HG02870 (cell line): ENCODE measurements around the gene MYRFL.

Source experiments
- ATAC-seq: cut with Tn5 transposase; IDR thresholded peaks from one replicate; pipeline ENCODE4 v1.9.1; 2021; ENCODE audit warnings: mild to moderate bottlenecking, moderate library complexity; ENCODE audit not compliant: unreplicated experiment

The MYRFL gene

DNA sequence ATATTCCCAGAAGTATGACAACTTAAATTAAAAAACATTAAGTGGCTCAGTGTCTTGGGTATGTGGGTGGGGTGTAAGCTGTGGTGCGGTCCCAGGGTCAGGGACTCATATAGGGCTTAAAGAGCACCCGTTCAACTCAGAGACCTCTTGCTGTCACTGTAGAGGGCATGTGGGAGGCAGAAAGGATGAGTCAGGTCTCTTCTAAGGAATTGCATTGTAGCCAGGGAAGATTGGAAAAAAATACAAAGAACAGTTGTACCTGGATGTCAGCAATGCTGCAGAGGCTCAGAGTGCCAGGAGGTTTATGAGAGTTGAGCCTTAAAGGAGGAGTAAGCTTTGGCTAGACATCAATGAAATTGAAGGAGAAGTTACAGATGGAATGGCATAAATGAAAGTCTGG lies 104.1 kb downstream of the MYRFL start:
- no peak for ATAC-seq

DNA sequence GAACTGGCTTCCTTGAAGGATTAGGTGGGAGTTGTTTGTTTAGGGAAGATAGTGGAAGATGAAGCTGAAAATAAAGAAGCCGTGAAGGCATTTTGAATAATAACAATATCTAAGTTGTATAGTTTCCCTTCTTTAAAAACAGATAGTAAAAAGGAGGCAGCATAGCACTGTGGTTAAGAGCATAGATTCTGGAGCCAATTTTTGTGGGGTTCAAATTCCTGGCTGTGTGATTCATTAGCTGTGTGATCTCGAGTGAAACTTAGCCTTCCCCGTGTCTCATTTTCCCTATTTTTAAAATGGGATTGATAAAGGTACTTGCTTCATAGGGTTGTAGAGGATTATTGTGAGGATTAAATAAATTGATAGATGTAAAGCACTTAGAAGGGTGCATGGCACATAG lies 104.5 kb downstream of the MYRFL start:
- no peak for ATAC-seq

DNA sequence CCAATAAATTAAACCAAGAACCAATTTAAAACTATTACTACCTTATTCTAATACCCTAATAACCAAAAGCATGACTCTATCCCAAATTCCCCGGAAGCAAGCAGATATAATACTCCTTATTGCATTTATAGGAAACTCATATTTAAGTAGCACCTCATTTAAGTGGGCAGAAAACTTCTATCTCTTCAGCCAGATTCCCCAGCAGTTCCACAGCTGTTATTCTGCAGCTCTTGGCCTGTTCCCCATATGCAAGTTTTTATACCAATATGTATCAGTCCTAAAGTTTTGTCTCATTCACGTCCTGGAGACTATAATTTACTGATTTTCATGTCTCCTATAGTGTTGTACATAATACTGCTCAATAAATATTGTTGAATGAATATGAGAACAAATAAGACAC lies 106.5 kb downstream of the MYRFL start:
- ATAC-seq: no peak

DNA sequence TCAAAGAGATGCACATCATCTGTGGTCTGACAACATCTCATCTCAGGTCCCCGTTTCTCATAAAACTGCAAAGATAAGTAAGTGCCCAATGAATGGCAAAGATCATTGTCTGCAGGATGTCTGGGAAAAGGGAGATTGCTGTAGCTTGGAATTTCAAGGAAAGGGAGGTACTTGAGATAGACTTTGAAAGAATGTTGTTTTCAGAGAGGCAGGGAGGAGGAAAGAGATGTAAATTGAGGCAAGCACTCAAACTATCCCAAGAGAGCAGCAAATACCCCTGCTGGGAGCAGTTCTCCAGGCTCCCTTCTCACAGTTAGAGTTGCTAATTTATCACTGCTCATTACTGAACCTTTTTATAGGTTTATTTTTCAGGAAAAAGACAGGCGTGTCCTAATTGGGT lies 107.1 kb downstream of the MYRFL start:
- no peak for ATAC-seq

DNA sequence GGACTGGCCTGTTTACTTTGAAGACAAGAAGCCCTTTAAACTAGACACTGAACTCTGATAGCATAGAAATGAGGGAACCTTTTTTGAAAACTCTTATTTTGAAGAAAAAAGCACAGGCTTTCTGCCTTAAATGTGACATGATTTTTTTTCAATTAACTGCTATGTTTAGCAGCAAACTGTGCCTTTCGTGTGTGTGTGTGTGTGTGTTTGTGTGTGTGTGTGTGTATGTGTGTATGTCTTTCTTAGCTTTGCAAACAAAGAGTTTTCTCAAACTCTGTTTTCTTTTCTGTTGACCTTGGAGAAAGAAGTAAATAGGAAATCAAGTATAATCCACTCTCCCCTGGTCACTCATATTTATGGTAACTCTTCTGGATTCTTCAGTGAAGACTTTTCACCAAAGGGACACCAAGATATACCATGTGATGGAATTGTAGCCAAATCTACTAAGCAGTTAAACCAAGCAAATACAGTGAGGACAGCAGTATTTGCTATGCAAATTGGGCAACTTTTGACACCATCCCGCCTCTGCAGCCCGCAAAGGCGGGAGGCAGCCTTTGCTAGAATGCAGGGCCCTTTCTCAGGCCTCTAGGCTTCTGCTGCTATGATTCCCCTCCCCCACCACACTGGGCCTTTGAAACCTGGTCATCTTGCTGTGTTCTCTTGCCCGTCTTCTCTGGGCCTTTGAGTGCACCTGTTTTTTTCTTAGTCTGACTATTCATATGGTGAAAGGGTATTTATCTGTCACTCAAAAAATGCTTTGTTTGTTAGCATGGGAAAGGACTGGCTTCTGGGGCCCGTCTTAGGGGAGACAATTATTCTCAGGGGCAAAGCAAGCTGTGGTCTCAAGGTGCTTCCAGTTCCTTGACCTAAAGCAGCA lies 107.9 kb downstream of the MYRFL start:
- peak; percentile 77 for ATAC-seq

DNA sequence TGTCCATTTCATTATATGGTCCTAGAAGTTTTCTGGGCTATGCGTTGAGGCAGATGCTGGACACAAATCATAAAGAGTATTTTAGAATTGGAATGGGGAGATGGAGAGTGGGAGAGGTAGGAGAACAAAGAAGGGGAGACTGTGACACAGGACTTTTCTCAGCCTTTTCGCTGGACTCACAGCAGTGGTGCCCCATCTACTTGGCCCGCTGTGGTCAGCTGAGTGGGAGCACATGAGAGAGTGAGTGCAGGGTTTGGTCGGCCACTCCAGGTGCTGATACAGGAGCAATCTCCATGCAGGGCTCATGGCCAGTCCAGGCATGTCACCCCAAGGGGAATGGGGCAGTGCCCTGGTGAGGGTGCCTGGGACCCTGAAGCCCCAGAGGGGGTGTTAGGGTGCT lies 109.0 kb downstream of the MYRFL start:
- ATAC-seq: no peak

DNA sequence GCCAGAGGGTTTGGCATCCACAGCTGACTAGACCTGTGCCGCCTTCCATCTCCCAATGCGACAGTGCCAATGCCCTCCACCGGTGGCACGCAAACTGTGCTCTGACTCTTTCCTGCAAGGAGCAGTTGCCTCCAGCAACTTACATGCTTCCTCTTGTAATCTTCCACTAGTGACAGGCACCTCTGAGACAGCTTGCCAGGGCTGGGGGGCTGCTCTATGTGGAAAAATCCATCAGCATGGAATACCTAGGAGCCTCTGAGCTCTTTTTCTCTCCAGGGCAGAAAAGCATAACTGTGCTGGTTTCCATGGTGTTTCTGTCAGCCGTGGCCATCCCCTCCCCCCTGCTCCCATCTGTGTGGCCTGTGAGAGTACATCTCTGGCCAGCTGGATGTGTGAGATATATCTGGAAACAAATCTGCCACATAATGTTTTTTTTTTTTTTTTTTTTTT lies 110.6 kb downstream of the MYRFL start:
- ATAC-seq: no peak

DNA sequence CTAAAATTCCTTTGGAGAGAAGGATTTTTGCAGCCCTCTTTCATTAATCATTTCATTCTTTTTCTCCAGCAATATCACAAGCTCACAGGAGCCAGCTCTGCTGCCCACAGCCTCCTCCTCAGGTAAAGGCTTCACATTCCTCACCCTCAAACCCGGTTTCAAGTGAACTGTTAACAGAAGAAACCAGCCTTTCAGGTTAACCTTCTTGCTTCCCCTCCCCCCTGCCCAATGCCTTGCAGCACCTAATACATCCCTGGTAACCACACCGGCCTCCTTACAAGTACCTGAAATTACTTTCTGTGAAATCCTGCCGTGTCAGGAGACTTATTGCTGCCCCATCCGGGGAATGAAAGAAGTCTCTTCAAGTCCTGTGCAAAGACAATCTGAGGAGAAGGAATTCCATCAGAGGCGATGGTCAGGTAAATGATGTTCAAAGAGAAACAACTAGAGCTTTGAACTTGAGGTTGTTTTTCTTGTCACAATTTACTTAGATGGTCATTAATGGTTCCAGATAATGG lies 111.2 kb downstream of the MYRFL start:
- no peak for ATAC-seq

DNA sequence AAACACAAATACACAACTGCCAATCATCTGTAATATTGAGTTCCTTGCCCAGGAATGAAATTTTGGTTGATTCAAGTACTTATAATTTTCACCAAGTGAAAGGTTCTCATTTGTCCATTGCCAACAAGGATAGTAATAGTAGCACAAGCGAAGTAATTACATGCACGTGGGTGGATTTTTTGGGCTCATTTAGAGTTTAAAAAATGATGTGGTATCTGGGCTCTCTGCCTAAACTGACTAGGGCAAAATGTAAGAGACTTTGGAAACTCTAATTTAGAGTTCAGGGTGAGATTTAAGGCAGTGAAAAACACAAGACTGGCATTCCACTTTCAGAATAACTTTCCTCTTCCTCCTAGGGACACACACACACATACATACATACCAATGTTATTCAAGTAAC lies 111.7 kb downstream of the MYRFL start:
- no peak for ATAC-seq

DNA sequence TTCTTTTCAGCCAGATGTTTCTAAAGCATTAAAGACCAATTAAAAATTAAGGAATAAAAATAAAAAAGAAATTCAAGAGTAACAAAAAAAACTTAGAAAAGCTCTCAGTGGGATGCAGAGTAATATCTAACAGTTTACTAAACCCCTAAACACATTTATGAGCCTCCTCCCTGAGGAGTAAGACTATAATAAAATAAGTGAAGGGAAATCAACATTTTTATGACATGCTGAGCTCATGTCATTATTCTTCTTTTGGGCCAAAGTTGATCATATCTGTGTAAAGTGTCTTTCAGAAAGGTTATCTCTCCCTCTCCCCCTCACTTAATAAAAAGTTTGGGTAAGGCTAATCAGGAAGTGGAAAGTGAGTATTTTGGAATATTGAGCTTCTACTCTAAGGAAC lies 122.1 kb downstream of the MYRFL start:
- ATAC-seq: no peak

DNA sequence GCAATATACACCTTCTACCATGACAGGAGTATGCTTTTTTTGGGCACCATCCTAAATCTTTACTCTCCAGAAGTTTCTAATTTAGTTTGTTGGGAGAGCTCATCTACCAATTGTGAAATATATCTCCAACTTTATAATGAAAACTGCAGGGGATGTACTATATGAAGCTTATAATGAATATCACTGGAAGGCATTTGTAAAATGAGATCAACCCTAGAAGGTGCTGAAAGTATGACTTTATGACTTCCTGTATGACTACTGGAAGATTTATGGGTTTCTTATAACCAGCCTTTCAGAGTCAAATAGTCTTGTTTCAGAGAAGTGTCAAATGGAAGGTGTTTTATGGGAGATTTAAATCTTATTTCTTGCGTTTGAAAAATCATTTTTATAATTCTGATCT lies 122.9 kb downstream of the MYRFL start:
- ATAC-seq: no peak

DNA sequence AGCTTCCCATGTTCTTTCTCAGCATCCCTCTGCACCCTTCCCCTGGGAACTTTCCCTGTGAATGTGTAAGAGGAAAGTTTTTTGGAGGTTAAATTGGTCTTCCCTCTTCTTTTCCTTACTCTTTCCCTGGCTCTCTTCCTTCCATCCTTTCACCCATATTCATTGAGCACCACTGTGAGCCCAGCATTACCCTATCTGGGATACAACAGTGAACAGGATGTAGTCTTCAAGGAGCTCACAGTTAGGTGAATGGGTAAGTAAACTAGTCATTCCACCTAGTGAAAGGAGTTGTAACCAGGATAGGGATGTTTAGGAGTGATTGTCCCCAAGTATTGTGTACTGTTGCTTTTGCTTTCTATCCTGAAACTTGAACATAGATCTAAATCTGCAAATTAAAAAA lies 123.8 kb downstream of the MYRFL start:
- ATAC-seq: no peak

DNA sequence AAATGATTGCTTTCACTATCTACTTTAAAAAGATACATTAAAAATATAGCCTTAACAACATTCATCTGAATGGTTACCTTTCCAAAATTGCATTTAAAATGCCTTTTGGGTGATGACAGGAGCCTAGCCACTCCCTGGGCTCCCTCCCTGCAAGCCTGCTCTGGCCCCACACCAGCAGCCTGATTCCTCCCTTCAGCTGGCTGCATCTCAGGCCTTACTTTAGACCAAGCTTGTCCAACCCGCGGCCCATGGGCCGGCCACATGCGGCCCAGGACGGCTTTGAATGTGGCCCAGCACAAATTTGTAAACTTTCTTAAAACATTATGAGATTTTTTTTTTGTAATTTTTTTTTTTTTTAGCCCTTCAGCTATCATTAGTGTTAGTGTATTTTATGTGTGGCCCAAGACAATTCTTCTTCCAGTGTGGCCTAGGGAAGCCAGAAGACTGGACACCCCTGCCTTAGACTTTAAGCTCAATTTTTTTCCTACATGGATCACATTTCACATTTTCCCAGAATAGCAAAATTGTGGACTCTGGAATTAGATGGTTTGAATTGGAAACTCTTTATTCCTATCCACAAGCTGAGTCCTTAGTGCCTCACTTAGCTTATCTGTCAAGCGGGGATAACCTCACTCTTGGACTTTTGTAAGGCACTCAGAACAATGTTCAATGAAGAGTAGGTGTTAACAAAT lies 124.4 kb downstream of the MYRFL start:
- no peak for ATAC-seq

DNA sequence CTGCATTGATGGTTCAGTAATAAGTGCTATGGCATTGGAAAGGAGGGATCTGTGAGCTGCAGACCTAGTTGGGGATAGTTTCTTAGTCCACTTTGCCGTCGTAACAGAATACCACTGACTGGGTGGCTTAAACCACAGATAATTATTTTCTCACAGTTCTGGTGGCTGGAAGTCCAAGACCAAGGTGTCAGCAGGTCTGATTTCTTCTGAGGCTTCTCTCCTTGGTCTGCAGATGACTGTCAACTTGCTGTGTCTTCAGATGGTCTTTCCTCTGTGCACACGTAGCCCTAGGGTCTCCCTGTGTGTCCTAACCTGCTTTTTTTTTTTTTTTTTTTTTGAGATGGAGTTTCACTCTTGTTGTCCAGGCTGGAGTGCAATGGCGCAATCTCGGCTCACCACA lies 126.1 kb downstream of the MYRFL start:
- ATAC-seq: no peak

DNA sequence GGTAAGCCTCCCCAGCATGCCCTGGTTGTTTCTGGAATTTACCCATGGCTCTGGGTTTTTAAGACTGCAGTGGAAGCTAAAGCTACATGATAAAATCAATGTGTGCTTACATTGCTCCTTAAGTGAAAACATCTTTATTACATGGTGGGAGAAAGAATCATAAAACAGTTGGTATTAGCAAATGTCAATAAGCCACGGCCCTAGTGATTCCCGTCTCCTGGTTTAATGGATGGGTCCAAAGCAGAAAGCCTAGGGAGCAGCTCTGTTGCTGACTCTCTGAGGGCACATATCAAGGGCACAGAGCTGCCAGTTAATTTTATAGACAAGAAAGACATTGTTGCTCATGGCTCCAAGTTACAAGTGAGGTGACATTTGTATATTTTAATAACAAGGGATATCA lies 127.9 kb downstream of the MYRFL start:
- no peak for ATAC-seq

DNA sequence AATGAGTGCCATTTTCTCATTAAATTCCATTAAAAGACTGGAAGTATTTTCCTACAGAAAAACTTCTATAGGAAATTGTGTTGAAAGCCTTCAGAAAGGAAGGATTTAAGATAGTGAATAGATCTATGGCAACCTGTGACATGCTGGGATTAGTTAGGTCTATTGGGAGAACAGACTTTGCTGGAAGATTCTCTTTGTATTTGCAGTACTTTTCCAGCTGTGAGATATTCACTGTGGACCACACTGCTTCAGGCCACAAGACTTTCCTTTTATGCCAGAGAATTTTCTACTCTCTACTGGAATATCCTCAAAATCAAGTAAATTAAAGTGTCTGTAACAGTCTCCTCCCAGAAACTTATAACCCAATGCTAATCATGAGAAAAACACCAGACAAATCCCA lies 136.2 kb downstream of the MYRFL start:
- ATAC-seq: no peak

DNA sequence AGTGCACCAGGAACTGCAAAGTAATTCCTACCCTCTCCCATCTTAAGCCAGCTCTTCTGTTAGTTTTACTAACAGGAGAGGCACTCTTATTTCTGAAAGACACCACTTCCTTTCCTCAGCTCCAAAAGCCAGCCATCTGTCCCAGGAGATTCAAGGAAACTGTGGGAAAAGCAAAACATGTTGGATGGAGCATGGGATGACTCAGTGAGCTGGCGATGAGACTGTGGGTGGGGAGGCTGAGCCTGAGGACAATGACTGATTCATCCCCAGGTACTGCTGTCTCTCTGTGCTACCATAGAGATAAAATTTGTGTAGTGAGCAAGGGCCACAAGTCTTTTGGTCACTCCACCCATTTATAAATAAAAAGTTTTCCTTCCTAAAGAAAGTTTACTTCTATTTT lies 141.4 kb downstream of the MYRFL start:
- no peak for ATAC-seq

DNA sequence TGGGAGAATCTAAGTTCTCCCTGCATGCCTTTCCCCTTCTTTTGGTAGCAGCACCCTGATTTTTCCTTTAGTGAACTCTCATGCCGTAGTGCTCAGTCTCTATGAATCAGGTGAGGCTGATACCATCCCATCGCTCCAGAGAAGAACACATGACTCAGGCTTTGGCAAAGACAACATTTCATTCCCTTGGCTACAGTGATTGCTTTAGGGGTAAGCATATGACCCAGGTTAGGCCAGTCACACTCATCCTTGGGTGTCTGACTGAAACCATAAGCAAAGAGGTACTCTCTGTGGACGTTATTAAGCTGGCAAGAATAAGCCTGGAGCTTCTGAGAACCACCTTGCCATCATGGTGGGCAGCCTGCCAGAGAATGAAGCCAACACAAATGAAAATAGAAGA lies 141.8 kb downstream of the MYRFL start:
- no peak for ATAC-seq

DNA sequence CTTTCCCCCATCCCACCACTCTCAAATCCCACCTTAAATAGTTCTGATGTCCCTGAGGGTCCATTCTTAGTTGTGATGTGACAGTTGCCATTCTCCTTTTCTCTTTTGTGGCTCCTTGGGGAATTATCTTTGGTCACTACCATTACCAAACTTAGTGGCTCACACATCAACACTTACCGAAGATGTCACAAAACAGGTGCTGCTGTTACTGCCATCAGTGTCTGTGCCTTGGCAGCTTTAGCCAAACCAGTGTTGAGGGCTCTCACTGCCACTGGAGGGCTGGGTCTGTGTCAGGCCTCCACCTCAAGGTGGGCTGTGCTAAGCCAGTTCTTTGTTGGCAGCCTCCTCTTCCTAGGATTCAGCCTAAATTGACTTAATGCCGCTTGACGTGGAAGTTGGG lies 144.0 kb downstream of the MYRFL start:
- ATAC-seq: no peak

DNA sequence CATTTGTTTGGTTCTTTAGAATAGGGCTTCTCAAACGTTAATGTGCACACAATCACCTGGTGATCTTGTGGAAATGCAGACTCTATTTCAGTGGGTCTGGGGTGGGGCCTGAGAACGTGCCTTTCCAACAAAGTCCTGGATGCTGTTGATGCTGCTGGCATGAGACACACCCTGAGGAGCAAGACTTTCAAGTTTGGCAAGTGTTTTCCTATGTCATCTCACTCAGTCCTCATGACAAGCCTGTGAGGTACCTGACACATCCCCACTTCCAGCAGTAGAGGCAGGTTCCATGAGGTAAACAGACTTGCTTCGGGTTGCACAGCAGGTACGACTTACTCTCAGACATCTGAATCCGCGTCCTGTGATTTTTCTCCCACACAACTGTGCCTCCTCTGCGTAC lies 147.1 kb downstream of the MYRFL start:
- no peak for ATAC-seq

DNA sequence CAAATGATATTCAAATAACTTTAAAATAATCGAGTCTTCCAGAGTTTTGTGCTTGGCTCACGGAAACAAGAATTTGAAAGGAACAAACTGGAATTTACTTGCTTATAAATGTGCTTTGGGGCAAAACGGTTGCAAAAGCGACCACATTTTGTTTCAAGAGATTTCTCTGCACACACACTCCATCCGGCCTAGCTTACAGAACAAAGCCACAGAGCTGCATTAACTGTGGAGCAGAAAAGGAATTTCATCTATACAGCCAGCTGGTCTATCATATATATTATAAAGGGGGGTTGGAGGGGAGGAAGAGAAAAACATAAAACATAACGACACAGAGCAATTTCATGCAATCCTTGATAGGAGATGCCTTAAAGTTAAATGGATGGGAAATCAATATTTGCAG lies 153.0 kb downstream of the MYRFL start:
- ATAC-seq: no peak

DNA sequence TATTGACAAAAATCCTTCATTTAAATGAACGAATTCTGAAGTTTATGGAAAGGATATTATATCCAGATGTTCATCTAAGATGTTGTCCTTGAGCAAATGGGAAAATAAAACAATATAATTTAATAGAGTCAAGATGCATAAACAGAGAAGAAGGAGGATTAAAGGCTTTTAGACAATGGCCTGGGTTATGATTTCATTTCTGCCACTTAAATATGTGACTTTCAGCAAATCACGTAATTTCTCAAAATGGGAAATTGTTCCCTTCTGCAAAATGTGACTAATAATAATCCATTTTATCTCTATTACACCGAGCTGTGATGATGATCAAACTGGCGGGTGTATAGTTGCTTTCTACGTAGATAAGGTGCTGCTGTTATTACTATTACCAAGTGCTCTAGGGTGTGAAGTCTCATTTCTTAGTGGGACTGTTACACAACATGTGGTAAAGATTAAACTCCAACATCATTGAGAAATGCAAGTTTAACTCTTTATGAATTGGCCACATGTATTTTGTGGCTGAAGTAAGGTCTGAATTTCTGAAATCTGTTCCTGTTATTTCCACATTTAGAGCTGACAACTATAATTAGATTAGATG lies 157.0 kb downstream of the MYRFL start:
- ATAC-seq: no peak
